VCaP (cell line): ENCODE results near the gene COL9A2.

Source experiments
- H3K27ac ChIP-seq: fragments of 450-650 bp; 2 replicates; pipeline ENCODE4 v1.5.1; 2017
- TF ChIP-seq, protein P1 (sequence below): fragments of 450-650 bp; conservative IDR thresholded peaks from 2 replicates; pipeline ENCODE4 v1.5.1; 2017; ENCODE audit warnings: mild to moderate bottlenecking, moderate library complexity

The COL9A2 gene

DNA sequence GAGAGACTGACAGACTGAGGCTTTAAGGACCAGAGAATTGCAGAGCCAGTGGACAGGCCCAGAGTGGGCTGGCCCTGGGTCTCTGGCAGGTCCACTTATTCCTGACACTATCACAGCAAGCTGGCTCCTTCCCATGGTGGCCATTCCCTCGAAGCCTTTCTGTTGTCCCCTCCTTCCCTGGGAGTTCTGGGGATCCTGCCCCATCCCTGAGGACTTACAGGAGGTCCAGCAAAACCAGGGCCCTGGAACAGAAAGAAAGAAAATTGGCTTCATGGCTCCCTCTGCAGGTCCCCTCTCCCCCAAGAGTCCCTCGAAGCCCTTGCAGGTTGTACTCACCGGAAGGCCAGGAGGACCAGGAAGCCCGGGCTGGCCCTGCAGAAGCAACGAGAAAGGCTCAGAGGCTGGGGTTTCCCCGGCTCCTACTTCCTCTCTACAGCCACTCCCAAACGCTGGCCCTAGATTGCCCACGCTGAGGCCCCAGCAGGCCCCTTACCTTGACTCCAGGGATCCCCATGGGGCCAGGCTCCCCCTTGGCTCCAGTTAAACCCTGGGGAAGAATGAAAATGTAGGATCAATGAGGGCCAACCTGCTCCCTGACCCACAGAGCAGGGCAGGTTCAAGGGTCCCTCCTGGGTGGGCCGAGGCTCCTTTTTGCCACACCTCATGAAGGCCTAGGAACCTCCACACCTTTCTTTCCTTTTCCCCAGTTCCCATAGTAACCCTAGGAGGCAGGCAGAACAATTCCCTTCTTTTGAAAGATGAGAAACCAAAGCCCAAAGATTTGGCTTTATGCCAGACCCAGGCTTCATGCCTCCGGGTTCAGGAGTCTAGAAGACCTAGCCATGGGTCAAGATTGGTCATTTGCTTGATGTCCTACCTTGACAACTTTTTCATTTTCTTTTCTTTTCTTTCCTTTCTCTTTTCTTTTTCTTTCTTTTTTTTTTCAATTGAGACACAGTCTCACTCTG lies 4.6 kb downstream of the COL9A2 start:
- TF ChIP-seq, protein P1, sequence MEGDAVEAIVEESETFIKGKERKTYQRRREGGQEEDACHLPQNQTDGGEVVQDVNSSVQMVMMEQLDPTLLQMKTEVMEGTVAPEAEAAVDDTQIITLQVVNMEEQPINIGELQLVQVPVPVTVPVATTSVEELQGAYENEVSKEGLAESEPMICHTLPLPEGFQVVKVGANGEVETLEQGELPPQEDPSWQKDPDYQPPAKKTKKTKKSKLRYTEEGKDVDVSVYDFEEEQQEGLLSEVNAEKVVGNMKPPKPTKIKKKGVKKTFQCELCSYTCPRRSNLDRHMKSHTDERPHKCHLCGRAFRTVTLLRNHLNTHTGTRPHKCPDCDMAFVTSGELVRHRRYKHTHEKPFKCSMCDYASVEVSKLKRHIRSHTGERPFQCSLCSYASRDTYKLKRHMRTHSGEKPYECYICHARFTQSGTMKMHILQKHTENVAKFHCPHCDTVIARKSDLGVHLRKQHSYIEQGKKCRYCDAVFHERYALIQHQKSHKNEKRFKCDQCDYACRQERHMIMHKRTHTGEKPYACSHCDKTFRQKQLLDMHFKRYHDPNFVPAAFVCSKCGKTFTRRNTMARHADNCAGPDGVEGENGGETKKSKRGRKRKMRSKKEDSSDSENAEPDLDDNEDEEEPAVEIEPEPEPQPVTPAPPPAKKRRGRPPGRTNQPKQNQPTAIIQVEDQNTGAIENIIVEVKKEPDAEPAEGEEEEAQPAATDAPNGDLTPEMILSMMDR: no peak
- H3K27ac ChIP-seq: 0 out of 2 replicates have a peak overlapping the region, but pooled peaks have one; percentile 2

DNA sequence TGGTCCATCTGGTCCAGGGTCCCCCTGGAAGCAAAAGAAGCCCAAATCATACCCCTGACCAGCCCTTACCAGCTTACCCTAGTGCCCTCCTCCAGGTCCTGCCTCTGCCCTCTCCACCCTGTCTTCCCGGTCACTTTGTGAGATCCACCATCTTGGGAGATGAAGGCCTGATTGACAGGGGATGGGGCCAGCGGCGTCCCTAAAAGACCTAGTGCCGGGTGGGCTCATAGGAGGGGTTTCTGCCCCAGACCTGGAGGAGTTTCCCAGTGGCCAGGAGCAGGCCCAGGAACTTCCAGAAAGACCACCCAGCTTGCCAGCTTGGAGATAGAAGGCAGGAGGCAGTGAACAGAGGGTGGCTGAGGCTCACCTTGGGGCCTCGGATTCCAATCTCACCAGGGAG lies 5.4 kb downstream of the COL9A2 start:
- TF ChIP-seq, protein P1: no peak
- H3K27ac ChIP-seq: no peak overlapping the region

DNA sequence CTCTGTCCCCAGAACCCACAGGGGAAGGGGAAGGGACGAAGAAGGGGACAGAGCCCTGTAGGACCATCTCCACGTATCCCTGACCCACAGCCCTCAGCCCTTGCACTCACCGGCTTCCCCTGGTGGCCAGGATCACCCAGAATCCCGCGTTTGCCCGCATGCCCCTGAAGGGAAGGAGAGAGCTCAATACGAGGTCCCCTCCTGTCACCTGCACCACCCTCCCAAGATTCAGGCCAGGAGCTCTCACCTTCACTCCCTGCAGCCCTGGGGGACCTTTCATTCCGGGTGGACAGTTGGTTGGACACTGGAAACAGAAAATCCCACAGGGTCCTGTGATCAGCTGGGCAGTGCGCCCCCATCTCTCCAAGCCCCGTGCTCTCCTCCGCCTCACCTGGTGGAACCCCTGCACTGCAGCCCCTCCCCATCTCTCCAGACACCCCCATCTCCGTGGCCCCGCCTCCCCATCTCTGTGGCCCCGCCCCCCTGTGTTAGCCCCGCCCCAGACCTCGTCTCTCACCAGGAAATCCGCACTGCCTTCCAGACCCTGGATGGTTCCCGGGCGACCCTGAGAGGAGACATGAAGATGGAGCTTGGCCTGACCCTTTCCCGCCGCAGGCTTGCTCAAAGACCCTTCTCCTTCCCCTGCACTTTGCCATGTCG lies 6.0 kb downstream of the COL9A2 start:
- TF ChIP-seq, protein P1: no peak
- H3K27ac ChIP-seq: no peak overlapping the region

DNA sequence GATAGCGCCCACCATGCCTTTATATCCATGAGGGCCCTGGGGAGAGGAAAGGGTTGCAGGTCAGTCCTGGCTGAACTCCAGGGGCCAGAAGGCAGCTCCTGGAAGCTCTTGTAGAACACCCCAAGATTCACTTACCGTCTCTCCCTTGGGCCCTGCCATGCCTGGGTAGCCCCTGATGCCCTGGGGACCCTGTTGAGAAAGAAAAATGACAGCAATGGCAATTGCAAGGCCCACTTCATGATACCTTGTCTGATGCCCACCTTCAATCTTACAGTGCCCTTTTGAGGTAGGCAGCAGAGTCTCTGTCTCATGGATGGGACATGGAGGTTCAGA lies 7.0 kb downstream of the COL9A2 start:
- H3K27ac ChIP-seq: peak overlapping the region; percentile 98; the same call in 1 of the 2 replicates
- TF ChIP-seq, protein P1: no peak

DNA sequence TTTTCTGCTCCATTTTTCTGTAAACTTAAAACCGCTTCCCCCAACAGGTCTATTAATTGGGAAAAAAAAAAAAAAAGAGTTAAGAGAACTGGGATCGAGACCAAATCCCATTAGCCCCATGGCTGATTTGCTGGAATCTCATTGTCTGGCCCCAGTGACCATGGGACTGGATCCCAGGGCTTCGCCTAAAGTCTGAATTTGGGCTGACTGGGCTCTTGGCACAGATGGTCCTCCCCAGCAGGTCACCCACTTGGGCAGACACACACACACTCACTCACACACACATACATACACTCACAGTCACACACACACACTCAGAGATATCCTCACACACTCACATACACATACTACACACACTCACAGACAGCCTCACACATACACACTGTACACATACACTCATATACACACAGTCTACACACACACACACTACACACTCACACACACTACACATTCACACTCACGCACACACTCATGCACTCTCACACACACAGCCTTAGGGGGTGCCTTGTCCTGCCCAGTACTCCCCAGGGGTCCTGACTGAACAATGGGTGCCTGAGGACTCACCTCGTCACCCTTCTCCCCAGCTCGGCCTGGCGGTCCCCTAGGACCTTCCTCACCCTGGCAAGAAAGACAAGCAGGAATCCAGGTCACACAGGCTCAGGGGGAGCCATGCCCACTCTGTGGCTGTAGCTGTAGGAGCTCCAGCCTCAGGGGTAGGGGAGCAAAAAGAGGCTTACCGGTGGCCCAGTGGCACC lies 7.5 kb downstream of the COL9A2 start:
- TF ChIP-seq, protein P1: no peak
- peak overlapping the region; percentile 98; the same call in 1 of the 2 replicates for H3K27ac ChIP-seq

DNA sequence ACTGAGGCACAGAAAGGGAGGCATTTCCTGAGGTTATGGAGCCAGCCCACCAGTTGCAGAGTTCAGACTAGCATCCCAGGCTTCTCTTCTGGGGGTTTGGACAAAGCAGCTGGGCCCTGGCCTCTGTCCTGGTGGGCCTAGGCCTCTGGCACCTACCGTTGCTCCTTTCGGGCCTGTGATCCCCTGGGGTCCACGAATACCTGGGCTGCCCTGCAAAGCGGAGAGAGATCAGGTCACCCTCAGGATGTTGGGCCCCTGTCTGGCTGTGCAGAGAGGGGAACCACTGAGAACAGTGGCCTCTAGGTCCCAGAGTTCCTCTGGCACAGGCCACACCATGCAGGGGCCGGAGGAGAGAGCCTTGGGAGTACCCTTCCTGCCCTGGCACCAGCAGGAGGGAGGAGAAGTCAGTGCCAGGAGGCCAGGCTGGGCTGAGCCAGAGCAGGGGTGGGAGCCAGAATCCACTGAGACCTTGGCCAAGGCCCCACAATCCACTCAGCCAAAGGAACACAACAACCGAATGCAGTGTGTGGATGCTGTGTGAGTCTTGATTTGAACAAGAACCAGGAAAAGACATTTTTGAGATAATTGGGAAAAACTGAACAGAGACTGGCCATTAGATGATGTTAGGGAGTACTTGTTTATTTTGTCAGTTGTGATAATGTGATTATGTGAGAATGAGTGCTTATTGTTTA lies 8.9 kb downstream of the COL9A2 start:
- TF ChIP-seq, protein P1: no peak
- peak overlapping the region; percentile 98 for H3K27ac ChIP-seq
